GM19328 (cell line): Measurements from ENCODE around the gene LAMC3.
"Not testable (repeated sequence)": the region's sequence is repeated elsewhere in the genome, so short reads cannot be mapped to it uniquely, and the experiment has no call there.

ENCODE experiments used
- ATAC-seq: cut with Tn5 transposase; IDR thresholded peaks from one replicate; pipeline ENCODE4 v1.9.1; 2021; ENCODE audit warnings: mild to moderate bottlenecking, moderate library complexity; ENCODE audit not compliant: unreplicated experiment

The LAMC3 gene

GRCh38 chr9:131114084-131114535 lies 105.1 kb downstream of the LAMC3 start:
- no peak for ATAC-seq

GRCh38 chr9:131115360-131115742 lies 106.4 kb downstream of the LAMC3 start:
- ATAC-seq: not testable (repeated sequence)

GRCh38 chr9:131116281-131117120 lies 107.5 kb downstream of the LAMC3 start:
- ATAC-seq: no peak

GRCh38 chr9:131117121-131117761 lies 108.3 kb downstream of the LAMC3 start:
- ATAC-seq: no peak

GRCh38 chr9:131117762-131118145 lies 108.8 kb downstream of the LAMC3 start:
- ATAC-seq: no peak

- no peak for ATAC-seq
Measured at GRCh38 chr9:131119600-131119999, 110.6 kb downstream of the LAMC3 start.

GRCh38 chr9:131120620-131121228 lies 111.8 kb downstream of the LAMC3 start:
- no peak for ATAC-seq

- no peak for ATAC-seq
Measured at GRCh38 chr9:131121346-131121745, 112.4 kb downstream of the LAMC3 start.

GRCh38 chr9:131122158-131122557 lies 113.2 kb downstream of the LAMC3 start:
- ATAC-seq: no peak

- no peak for ATAC-seq
Measured at GRCh38 chr9:131125038-131125287, 116.0 kb downstream of the LAMC3 start.

GRCh38 chr9:131125288-131126058 lies 116.5 kb downstream of the LAMC3 start, which contains the start of gene NUP214:
Gene NUP214, plus strand, starts transcription at chr9:131125586. Its CDS starts 119 bp downstream, at chr9:131125705.
- peak; percentile 94 for ATAC-seq

- ATAC-seq: no peak
Measured at GRCh38 chr9:131126059-131126426, 117.1 kb downstream of the LAMC3 start.

- ATAC-seq: no peak
Measured at GRCh38 chr9:131129183-131129582, 120.2 kb downstream of the LAMC3 start.

GRCh38 chr9:131138676-131139075 lies 129.7 kb downstream of the LAMC3 start:
- ATAC-seq: no peak

GRCh38 chr9:131140112-131140511 lies 131.1 kb downstream of the LAMC3 start:
- ATAC-seq: no peak

GRCh38 chr9:131140550-131140949 lies 131.6 kb downstream of the LAMC3 start:
- no peak for ATAC-seq

GRCh38 chr9:131142160-131142559 lies 133.2 kb downstream of the LAMC3 start:
- ATAC-seq: no peak
